ENCODE data around the gene RIPPLY1. TPM values are rescaled to one million over a fixed set of nuclear protein-coding genes. Genes with fewer than 3 reads are reported as not detected.

The RIPPLY1 gene
- total and polyA plus RNA-seq, 9 of the 15 experiments (the other 6 are each of a cell fraction or from before 2014, with no cell fraction given), result not detected

GRCh38 chrX:106927700-106928099 is 24.6 kb upstream of the RIPPLY1 start (continued):
- TF ChIP-seq KDM2B (CRISPR knock-in tag; IDR thresholded peaks at IDR 0.05) (no peak), ETV6 (IDR thresholded peaks at IDR 0.05; ENCODE audit: borderline replicate concordance in 1 of 2, low read depth in 2 of 2, low read length in 1 of 2) (no peak), ETV6 (CRISPR knock-in tag; IDR thresholded peaks at IDR 0.05; ENCODE audit: borderline replicate concordance) (no peak), FOXA3 (CRISPR knock-in tag; conservative IDR thresholded peaks at IDR 0.05 in 1 of 2, IDR thresholded peaks at IDR 0.05 in 1 of 2) (no peak)

GRCh38 chrX:106927023-106927422 is 23.9 kb upstream of the RIPPLY1 start:
- no peaks in the 10 kb centered on the region for H4K20me1 ChIP-seq (replicated peaks; ENCODE audit: control insufficient read depth, insufficient read depth, low read length)
- WGBS (ENCODE audit: insufficient coverage, low coverage, missing lambda C conversion rate), result 0% methylated on average over 2 of the region's 3 CpGs
- H3K27ac ChIP-seq (ENCODE audit: extremely low read depth, low read depth, low read length), result no peak overlapping the region
- POLR2A ChIA-PET, result no interaction called here
- H3K27me3 ChIP-seq (ENCODE audit: control insufficient read depth in 2 of 2, insufficient read depth in 2 of 2, low read length in 2 of 2), result no peaks in the 10 kb centered on the region; a peak in 1 of 5 replicates
- CTCF ChIA-PET (ENCODE audit: low intra/inter-chr PET ratio), result no interaction called here
- no peak overlapping the region for H3K4me3 ChIP-seq
- H3K9me3 ChIP-seq (replicated peaks; ENCODE audit: control insufficient read depth, insufficient read depth, low read depth, low read length), result no peaks in the 10 kb centered on the region
- ATAC-seq, result no peak
- no peak overlapping the region for H3K9ac ChIP-seq (ENCODE audit: insufficient read depth in 1 of 2, low read depth in 2 of 2, low read length in 2 of 2)
- H3K36me3 ChIP-seq (ENCODE audit: control insufficient read depth, insufficient read depth, low read length), result no peaks in the 10 kb centered on the region
- H3K4me1 ChIP-seq (replicated peaks in 1 of 2; ENCODE audit: control insufficient read depth in 2 of 2, insufficient read depth in 2 of 2, low read length in 2 of 2), result no peaks in the 10 kb centered on the region
- no TSS peak for BruUV-seq (replicated peaks)
- in situ Hi-C loops (cut with MboI) (no loop called here), intact Hi-C loops (cut with micrococcal nuclease) (no loop called here)
- no peaks in the 10 kb centered on the region for H3K9me1 ChIP-seq (ENCODE audit: control insufficient read depth, insufficient read depth, low read length)
- H2AFZ ChIP-seq (ENCODE audit: low read depth, low read length), result no peak overlapping the region
- no peak for FAIRE-seq
- TF ChIP-seq MCM5 (IDR thresholded peaks at IDR 0.05; ENCODE audit: low read depth) (no peak), WHSC1 (IDR thresholded peaks at IDR 0.05; ENCODE audit: low read length) (no peak), EGR1 (conservative IDR thresholded peaks at IDR 0.05) (no peak), GTF3C2 (IDR thresholded peaks at IDR 0.05; ENCODE audit: borderline replicate concordance, extremely low read depth, insufficient read length) (no peak), ZNF133 (CRISPR knock-in tag; IDR thresholded peaks at IDR 0.05) (no peak), TAF1 (IDR thresholded peaks at IDR 0.05; ENCODE audit: control insufficient read depth, extremely low read depth, insufficient read depth, low read length, severe bottlenecking) (no peak), ZNF444 (CRISPR knock-in tag; IDR thresholded peaks at IDR 0.05) (no peak), EP400 (IDR thresholded peaks at IDR 0.05) (no peak), THAP7 (CRISPR knock-in tag; IDR thresholded peaks at IDR 0.05) (no peak)
- H3K79me2 ChIP-seq (ENCODE audit: control insufficient read depth, insufficient read depth, low read length), result no peaks in the 10 kb centered on the region
- H3K4me2 ChIP-seq (ENCODE audit: insufficient read depth, low read length), result no peak overlapping the region
- DNase-seq (ENCODE audit: extremely low read depth in 1 of 4, low spot score in 3 of 4), result no peak
